ENCODE measurements around the gene STRIP2.
"Not testable (repeated sequence)": the region's sequence is repeated elsewhere in the genome, so short reads cannot be mapped to it uniquely, and the experiment has no call there.

Gene STRIP2

GRCh38 chr7:129469930-129470329, 35.7 kb downstream of the STRIP2 start:
- in situ Hi-C loops (cut with HindIII; ENCODE audit: low sequenced_read_pairs), result no loop called here
- no peak overlapping the region for H3K4me3 ChIP-seq (ENCODE audit: low read depth, low read length)
- TF ChIP-seq CTCF (IDR thresholded peaks at IDR 0.05; ENCODE audit: low read depth, low read length), result no peak
- DNase-seq (ENCODE audit: low read depth, low spot score), result no peak

- DNase-seq (ENCODE audit: low read depth, low spot score), result no peak
- no peak overlapping the region for H3K4me3 ChIP-seq (ENCODE audit: low read depth, low read length)
- TF ChIP-seq CTCF (IDR thresholded peaks at IDR 0.05; ENCODE audit: low read depth, low read length), result no peak
- in situ Hi-C loops (cut with HindIII; ENCODE audit: low sequenced_read_pairs), result no loop called here
Measured at GRCh38 chr7:129470411-129470810, 36.2 kb downstream of the STRIP2 start.

- no peak overlapping the region for H3K4me3 ChIP-seq (ENCODE audit: low read depth, low read length)
- in situ Hi-C loops (cut with HindIII; ENCODE audit: low sequenced_read_pairs), result no loop called here
- TF ChIP-seq CTCF (IDR thresholded peaks at IDR 0.05; ENCODE audit: low read depth, low read length), result no peak
- DNase-seq (ENCODE audit: low read depth, low spot score), result no peak
Measured at GRCh38 chr7:129471402-129471827, 37.2 kb downstream of the STRIP2 start.

GRCh38 chr7:129475931-129476330, 41.7 kb downstream of the STRIP2 start:
- in situ Hi-C loops (cut with HindIII; ENCODE audit: low sequenced_read_pairs); H3K4me3 ChIP-seq (ENCODE audit: low read depth, low read length); DNase-seq (ENCODE audit: low read depth, low spot score): not testable (repeated sequence)

GRCh38 chr7:129476398-129476797, 42.2 kb downstream of the STRIP2 start:
- H3K4me3 ChIP-seq (ENCODE audit: low read depth, low read length); in situ Hi-C loops (cut with HindIII; ENCODE audit: low sequenced_read_pairs); DNase-seq (ENCODE audit: low read depth, low spot score): not testable (repeated sequence)

GRCh38 chr7:129479831-129480230, 45.6 kb downstream of the STRIP2 start:
- in situ Hi-C loops (cut with HindIII; ENCODE audit: low sequenced_read_pairs), result no loop called here
- no peak overlapping the region for H3K4me3 ChIP-seq (ENCODE audit: low read depth, low read length)
- DNase-seq (ENCODE audit: low read depth, low spot score), result no peak
- no peak for TF ChIP-seq CTCF (IDR thresholded peaks at IDR 0.05; ENCODE audit: low read depth, low read length)

- no peak for TF ChIP-seq CTCF (IDR thresholded peaks at IDR 0.05; ENCODE audit: low read depth, low read length)
- no peak for DNase-seq (ENCODE audit: low read depth, low spot score)
- in situ Hi-C loops (cut with HindIII; ENCODE audit: low sequenced_read_pairs), result no loop called here
- H3K4me3 ChIP-seq (ENCODE audit: low read depth, low read length), result no peak overlapping the region
Measured at GRCh38 chr7:129480674-129481363, 46.6 kb downstream of the STRIP2 start.

- in situ Hi-C loops (cut with HindIII; ENCODE audit: low sequenced_read_pairs); H3K4me3 ChIP-seq (ENCODE audit: low read depth, low read length); DNase-seq (ENCODE audit: low read depth, low spot score): not testable (repeated sequence)
Measured at GRCh38 chr7:129481376-129481775, 47.1 kb downstream of the STRIP2 start.

Data from astrocyte of the spinal cord (primary cell).